ENCODE results near the gene NCOA3. TPM values are rescaled to one million over a fixed set of nuclear protein-coding genes. Genes with fewer than 3 reads are reported as not detected.

NCOA3 gene
- total and polyA plus RNA-seq, 2 of the 8 experiments (the other 6 are each of a cell fraction or from before 2014, with no cell fraction given): 7.9 to 24.7 TPM

DNA sequence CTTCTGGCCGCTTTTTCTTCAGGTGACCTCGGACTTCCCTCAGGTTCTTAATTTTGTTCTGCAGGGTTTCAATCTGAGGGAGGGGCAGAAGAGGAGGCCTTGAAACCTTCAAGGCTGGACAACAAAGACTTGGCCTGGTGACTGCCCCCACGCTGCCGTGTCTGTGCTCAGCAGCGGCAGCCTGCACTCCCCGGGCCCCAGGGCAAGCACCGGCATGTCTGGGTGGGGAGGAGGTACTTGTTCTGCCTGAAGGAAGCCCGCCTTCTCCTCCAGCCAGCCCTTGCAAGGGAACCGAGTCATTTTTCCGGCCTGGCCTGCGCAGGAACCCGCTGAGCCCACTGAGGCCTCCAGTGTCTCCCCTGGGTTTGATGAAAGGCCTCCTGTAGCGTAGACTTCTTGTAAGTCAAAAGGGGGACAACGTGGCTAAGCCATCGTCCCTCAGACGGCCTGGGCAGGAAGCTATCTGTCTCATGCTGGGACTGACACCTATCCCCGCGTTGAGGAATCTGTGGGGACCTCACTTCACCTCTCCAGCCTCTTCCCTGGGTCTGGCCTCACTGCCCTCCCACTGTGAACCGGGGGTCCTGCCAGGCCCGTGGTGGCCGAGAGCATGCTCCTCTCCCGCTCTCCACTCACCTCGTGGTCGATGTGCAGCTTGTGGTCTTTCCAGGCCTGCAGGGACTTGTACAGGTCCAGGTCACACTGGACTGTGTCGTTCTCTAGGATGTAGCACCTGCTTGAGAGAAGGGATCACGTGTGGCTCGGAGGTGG lies 163.7 kb downstream of the NCOA3 start:
- H3K36me3 ChIP-seq (ENCODE audit: control insufficient read depth in 2 of 4, insufficient read depth in 4 of 4, low read length in 3 of 4): no peaks in the 10 kb centered on the region; a peak in 1 of 8 replicates
- no peak overlapping the region for H2AK5ac ChIP-seq (ENCODE audit: low read depth, low read length)
- H3K4me2 ChIP-seq (ENCODE audit: insufficient read depth in 1 of 2, low read depth in 2 of 2, low read length in 2 of 2): no peak overlapping the region

More for the DNA sequence above, 163.7 kb downstream of the NCOA3 start:
- H3K23ac ChIP-seq (ENCODE audit: insufficient read length): no peak overlapping the region
- H3K4me1 ChIP-seq (replicated peaks in 1 of 4; ENCODE audit: control insufficient read depth in 3 of 4, insufficient read depth in 4 of 4, low read length in 3 of 4): peaks cover 0 to 4% (median 1%) of the 10 kb centered on the region in 4 experiments; a peak in 4 of 7 replicates
- H4K20me1 ChIP-seq (replicated peaks in 1 of 2; ENCODE audit: control insufficient read depth in 1 of 2, insufficient read depth in 2 of 2, low read length in 2 of 2): no peaks in the 10 kb centered on the region
- no peak overlapping the region for H3K27ac ChIP-seq (ENCODE audit: low read depth, low read length)
- H2BK5ac ChIP-seq (ENCODE audit: low read depth, low read length): peak overlapping the region; percentile 75; the same call in 1 of the 2 replicates
- H2AFZ ChIP-seq (ENCODE audit: low read length): no peak overlapping the region
- H4K5ac ChIP-seq (ENCODE audit: insufficient read length, low read depth, low read length): no peak overlapping the region
- no peak overlapping the region; the same call in 1 of the 2 replicates for H3K18ac ChIP-seq (ENCODE audit: extremely low read depth, low read length)
- ChIA-PET CTCF (ENCODE audit: partially characterized antibody) (interaction anchor here (0.6 to 8.2 kb wide), 4 partner anchors 13 to 557 kb away, joined by 3 to 92 read pairs (median 9); no protein-coding TSS in a partner anchor), POLR2A (ENCODE audit: partially characterized antibody) (no interaction called here)
- peak overlapping the region; percentile 68; the same call in 1 of the 2 replicates for H2BK12ac ChIP-seq (ENCODE audit: low read depth, low read length)
- H3K79me1 ChIP-seq (ENCODE audit: low read depth, low read length): no peaks in the 10 kb centered on the region
- no peak overlapping the region for H3K9ac ChIP-seq (replicated peaks in 1 of 4; ENCODE audit: extremely low read depth in 1 of 4, low read depth in 3 of 4, low read length in 3 of 4)
- no peaks in the 10 kb centered on the region for H3K27me3 ChIP-seq (replicated peaks in 1 of 4; ENCODE audit: control insufficient read depth in 3 of 4, extremely low read depth in 1 of 4, insufficient read depth in 3 of 4, low read length in 3 of 4)
- DNase-seq (ENCODE audit: low read depth in 1 of 2, low spot score in 2 of 2) (no peak), FAIRE-seq (no peak)
- H3K23me2 ChIP-seq (ENCODE audit: low read depth, low read length): no peaks in the 10 kb centered on the region; the same call in 1 of the 2 replicates
- H3K4ac ChIP-seq (replicated peaks; ENCODE audit: insufficient read length, low read depth, low read length): no peak overlapping the region
- peak overlapping the region; percentile 75 for H4K91ac ChIP-seq (replicated peaks; ENCODE audit: insufficient read length, low read length)
- H3K14ac ChIP-seq (ENCODE audit: insufficient read length): no peak overlapping the region
- H2BK20ac ChIP-seq (ENCODE audit: low read length): no peak overlapping the region
- H4K8ac ChIP-seq (ENCODE audit: extremely low read depth, insufficient read depth, low read length): no peak overlapping the region
- H3K9me3 ChIP-seq (ENCODE audit: insufficient read depth in 2 of 2, low read depth in 1 of 2, low read length in 1 of 2): no peaks in the 10 kb centered on the region
- H3K79me2 ChIP-seq (ENCODE audit: control insufficient read depth in 1 of 2, insufficient read depth in 2 of 2, low read length in 2 of 2): no peaks in the 10 kb centered on the region
- H3K4me3 ChIP-seq (ENCODE audit: extremely low read depth in 1 of 4, insufficient read depth in 2 of 4, low read depth in 3 of 4, low read length in 4 of 4): no peak overlapping the region
- TF ChIP-seq TBP (IDR thresholded peaks at IDR 0.05; ENCODE audit: low read depth, low read length): no peak
- no peak for TF ChIP-seq SP2 (IDR thresholded peaks at IDR 0.05; ENCODE audit: low read length)
- TF ChIP-seq SIN3A (conservative IDR thresholded peaks at IDR 0.05 in 1 of 2, IDR thresholded peaks at IDR 0.05 in 1 of 2; ENCODE audit: low read depth in 1 of 2, low read length in 2 of 2): no peak
- no peak for TF ChIP-seq SAP30 (IDR thresholded peaks at IDR 0.05; ENCODE audit: insufficient read depth, insufficient replicate concordance, low read length)
- TF ChIP-seq BACH1 (IDR thresholded peaks at IDR 0.05; ENCODE audit: low read length): no peak
- no peak for TF ChIP-seq EZH2 (IDR thresholded peaks at IDR 0.05; ENCODE audit: low read depth, low read length, severe bottlenecking)
- no peak for TF ChIP-seq SP1 (IDR thresholded peaks at IDR 0.05; ENCODE audit: low read depth, low read length)
- TF ChIP-seq SIX5 (IDR thresholded peaks at IDR 0.05; ENCODE audit: low read depth, low read length): no peak
- no peak for TF ChIP-seq POLR2AphosphoS5 (IDR thresholded peaks at IDR 0.05; ENCODE audit: low read depth, low read length)
- no peak for TF ChIP-seq EP300 (IDR thresholded peaks at IDR 0.05; ENCODE audit: borderline replicate concordance in 1 of 2, low read depth in 2 of 2, low read length in 2 of 2)
- no peak overlapping the region for H2BK120ac ChIP-seq (replicated peaks; ENCODE audit: low read depth, low read length)
- 90% methylated on average over 27 of the region's 27 CpGs; no CpG with 5 or more reads in 1 of the 2 experiments for WGBS, 2 experiments (ENCODE audit: extremely low coverage in 1 of 2, insufficient coverage in 1 of 2, insufficient read length in 1 of 2, insufficient replicate concordance in 2 of 2, low coverage in 1 of 2, low lambda C conversion rate in 2 of 2, missing lambda C conversion rate in 1 of 2)
- H3K56ac ChIP-seq (replicated peaks; ENCODE audit: insufficient read length, low read depth, low read length): no peak overlapping the region
- no peak overlapping the region for H2BK15ac ChIP-seq (ENCODE audit: low read length)
